HG03097 (cell line): ENCODE measurements around the gene ENTPD3.

Source experiments
- ATAC-seq: cut with Tn5 transposase; IDR thresholded peaks from one replicate; pipeline ENCODE4 v1.9.1; 2021; ENCODE audit not compliant: unreplicated experiment, low FRiP score

The ENTPD3 gene, protein sequence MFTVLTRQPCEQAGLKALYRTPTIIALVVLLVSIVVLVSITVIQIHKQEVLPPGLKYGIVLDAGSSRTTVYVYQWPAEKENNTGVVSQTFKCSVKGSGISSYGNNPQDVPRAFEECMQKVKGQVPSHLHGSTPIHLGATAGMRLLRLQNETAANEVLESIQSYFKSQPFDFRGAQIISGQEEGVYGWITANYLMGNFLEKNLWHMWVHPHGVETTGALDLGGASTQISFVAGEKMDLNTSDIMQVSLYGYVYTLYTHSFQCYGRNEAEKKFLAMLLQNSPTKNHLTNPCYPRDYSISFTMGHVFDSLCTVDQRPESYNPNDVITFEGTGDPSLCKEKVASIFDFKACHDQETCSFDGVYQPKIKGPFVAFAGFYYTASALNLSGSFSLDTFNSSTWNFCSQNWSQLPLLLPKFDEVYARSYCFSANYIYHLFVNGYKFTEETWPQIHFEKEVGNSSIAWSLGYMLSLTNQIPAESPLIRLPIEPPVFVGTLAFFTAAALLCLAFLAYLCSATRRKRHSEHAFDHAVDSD

DNA sequence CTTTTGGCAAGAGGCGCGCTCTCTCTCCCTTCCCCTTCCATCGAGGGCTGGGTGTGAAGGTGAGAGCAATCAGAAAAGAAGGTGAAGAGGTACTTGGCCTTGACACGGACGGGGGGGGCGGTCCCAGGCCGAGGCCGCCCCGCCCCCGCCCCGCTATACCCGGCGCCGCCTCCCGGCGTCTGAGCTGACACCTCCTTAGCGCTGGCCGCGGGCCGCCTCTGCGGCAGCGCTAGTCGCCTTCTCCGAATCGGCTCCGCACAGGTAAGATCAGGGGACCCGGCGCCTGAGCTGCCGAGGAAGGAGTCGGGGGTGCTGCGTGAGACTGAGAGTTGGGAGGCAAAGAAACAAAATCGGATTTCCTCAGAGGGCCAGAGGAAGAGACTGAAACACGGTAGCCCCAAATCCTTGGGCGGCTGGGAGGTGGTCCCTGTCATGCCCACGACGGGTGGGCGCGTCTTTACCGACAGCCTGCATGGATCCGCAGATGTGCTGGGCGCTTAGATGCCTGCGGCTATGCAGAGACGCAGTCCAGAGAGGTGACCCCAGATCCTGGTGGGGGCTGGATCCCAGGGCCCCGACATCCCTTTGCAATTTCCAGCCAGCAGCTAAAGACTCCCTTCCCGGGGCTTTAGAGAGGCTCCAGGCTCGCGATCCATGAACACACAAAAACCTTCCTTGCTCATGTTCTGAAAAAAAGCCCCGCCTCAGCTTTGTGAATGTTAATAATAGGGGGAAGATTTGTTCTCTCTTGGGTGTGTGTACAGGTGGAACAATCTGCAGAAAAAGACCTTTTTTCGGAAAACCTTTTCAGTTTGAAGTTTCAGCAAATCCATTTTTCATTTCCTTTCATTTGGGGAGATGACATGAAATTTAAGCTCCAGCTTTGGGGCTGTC, at the start of gene ENTPD3:
TSS of gene ENTPD3 (plus strand) at position 184 of the 894 bp plus-strand sequence. CDS start 874 bp downstream, outside the sequence.
- ATAC-seq, result no peak

- ATAC-seq, result no peak
Observed at GRCh38 chr3:40339871-40340270, 47.1 kb upstream of the ENTPD3 start.

DNA sequence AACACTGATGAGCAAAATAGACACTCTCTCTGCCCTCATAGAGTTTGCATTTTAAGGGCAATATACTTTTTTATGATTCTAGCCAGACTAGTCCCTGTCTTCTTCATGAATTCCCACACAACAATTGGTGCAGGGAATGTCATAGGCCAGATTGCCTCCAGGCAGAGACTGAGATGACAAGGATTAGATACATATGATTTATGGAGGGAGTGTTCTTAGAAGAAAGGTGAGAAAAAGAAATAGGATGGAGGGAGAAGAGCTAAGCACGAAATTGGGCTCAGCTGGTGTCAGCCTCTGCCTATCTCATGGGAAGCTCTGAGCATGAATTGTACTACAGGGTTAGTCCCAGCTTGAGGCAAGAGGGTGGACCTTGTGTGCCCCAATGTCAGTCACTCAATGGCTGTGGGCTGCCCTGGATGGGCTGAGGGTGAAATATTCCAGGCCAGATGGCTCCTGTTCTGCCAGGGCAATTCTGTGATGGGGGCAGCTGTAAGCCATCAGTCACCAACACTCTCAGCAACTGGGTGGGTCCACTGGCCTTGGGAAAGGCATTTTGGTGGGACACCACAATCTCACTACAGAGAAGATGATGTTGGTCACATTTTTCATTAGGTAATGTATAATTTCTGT, 46.3 kb upstream of the ENTPD3 start:
- no peak for ATAC-seq

DNA sequence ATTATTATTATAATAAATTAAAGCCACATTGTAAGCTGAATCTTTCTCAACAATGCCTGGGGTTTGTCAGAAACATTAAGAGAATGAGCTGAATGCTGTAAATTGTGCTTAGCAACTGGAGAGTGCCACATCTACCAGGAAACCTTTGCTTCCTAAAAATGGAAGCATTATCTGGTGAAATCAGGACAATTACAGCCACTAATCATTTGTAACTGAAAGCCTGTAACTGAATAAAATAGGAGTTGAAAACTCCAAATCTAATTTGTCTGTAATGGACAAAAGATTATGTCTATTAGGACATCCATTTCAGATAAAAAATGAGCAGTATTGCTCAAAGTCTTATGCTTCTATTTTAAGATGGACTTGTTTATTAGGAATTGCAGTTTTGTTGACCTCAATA, 45.3 kb upstream of the ENTPD3 start:
- no peak for ATAC-seq

DNA sequence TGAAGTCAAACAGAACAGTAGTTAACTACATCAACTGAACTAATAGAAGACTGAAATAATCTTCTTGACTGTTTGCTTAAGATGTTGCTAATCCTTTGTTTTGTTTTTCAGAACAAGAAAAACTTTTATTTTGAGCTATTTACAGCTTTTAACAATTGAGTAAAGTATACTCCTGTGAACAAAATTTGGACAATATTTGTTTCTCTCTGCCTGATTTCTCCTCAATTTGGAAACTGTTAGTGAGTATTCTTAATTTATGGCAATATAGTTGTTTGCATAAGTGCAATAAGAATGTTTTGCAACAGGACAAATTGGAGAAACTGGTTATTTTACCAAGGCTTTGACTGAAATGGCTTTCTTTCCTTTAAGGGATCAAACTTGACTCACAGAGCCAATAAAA, 36.5 kb upstream of the ENTPD3 start:
- no peak for ATAC-seq

DNA sequence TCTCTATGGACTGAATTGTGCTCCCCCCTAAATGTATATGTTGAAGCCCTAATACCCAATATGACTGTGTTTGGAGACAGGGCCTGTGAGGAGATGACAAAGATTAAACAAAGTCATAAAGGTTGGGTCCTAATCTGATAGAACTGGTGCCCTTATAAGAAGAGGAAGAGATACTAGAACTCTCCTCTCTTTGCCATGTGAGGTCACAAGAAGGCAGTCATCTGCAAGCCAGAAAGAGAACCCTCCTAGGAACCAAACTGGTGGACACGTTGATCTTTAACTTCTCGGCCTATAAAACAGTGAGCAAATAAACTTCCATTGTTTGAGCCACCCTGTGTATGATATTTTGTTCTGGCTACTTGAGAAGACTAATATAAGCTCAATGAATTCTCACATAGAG, 31.6 kb upstream of the ENTPD3 start:
- no peak for ATAC-seq

DNA sequence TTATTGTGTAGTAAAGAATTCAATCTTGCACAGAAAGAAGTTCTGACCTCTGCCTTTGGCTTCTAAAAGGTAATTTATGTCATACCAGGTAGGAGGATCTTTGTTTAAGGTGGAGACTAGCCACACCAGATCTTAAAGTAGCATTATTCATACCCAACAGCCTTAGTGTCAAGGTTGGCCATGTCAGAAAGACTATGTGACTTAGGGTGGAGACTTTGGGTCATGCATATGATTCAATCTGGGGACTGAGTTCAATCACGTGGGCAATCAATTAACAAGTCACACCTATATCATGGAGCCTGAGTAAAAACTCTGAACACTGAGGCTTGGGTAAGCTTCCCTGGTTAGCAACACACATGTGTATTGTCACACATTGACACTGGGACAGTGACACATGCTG, 28.5 kb upstream of the ENTPD3 start:
- ATAC-seq, result no peak

DNA sequence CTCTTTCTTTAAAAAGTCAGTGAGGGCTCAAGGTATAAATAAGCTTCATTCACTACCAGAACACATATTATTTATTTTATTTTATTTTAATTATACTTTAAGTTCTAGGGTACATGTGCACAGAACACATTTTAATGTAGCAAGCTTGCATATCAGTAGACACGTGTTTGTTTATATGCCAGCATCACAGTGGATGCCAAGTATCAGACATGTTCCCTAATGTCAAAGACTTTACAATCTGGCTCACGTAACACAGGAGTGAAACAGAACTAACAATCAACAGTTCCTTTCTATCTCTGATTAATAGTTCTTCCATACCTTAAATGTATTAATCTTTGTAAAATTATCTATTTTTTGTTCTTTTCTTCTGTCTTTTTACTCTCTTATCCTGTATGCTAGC, 23.3 kb upstream of the ENTPD3 start:
- no peak for ATAC-seq

- ATAC-seq, result no peak
Observed at GRCh38 chr3:40366203-40367162, 20.5 kb upstream of the ENTPD3 start.

DNA sequence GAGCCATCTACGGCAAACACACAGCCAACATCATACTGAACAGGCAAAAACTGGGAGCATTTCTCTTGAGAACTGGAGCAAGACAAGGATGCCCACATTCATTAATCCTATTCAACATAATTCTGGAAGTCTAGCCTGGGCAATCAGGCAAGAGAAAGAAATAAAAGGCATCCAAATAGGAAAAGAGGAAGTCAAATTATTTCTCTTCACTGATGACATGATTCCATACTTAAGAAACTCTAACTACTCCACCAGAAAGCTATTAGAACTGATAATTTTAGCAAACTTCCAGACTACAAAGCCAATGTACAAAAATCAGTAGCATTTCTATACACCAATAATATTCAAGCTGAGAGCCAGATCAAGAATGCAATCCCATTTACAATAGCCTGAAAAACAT, 17.3 kb upstream of the ENTPD3 start:
- no peak for ATAC-seq

GRCh38 chr3:40377822-40378221, 9.2 kb upstream of the ENTPD3 start:
- ATAC-seq, result no peak

DNA sequence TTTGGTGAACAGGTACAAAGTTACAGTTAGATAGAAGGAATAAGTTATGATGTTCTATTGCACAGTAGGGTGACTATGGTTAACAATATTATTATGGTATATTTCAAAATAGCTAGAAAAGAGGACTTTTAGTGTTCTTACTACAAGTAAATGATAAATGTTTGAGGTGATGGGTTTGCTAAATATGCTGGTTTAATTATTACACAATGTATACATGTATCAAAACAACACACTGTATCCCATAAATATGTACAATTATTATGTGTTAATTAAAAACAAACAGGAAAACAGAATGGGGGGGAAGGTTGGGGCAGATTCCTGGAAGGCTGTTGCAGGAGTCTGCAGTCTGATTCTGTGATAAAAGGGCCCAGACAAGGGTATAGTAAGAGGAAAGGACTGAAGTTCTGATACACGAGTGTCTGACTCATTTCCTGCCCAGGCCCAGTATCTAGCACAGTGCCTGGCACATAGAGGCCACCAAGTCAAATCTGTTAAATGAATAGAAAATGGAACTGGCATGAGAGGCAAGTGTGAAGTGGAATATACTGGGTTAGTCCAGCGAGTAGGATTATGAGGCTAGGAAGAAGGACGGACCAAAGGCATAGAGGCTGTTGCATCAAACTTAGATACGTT, 7.2 kb upstream of the ENTPD3 start:
- no peak for ATAC-seq

DNA sequence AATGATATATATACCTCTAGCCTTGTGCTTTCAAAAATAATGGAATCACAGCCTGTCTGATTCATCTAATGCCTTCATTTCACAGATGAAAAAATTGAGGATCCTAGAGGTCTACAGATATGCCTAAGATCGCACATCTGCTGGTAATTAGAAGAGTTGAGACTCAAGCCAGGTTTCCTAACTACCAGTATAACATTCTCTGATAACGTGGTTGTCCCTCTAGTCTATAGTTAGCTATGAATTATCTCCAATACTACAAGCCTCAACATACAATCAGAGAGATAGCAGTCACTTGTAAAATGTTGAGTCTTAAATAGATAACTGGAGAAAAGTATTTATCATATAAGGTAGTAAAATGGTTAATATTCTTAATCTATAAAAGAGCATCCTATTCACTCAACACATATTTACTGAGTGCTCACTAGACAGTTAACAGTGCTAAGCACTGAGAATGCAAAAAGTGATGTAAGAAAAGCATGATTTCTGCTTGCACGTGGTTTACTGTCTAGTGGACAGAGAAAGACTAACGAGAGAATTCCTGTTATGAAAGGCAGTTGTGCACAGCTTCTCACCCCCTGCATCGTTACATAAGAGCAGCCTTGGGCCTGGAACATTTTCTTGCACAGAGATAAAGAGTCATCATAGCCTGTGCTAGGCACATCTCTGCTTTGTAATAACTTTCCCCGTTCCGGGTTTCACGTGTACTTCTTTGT, 4.9 kb upstream of the ENTPD3 start:
- ATAC-seq, result no peak

GRCh38 chr3:40382617-40382979, 4.4 kb upstream of the ENTPD3 start:
- no peak for ATAC-seq

DNA sequence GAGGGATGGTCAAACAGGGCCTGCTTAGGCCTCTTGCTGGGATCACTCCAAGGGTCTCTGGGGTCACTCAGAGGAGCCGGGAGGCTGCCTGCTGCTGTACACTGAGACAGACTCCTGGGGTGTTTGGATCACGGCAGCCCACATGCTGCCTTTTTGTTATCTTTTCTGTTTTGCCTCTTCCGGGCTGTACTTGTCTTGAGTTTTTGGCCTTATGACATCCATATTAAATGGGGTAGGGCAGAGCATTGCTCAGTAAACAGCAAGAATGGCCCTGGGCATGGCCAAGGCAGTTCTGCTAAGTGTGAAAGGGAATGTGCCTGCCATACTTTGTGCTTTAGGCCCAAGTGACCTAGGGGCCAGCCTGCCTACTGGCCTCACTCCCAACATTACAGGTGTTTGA, 771 bp upstream of the ENTPD3 start:
- no peak for ATAC-seq

GRCh38 chr3:40387895-40388254, 891 bp downstream of the ENTPD3 start:
- ATAC-seq, result no peak

- no peak for ATAC-seq
Observed at GRCh38 chr3:40396406-40396805, 9.4 kb downstream of the ENTPD3 start.

GRCh38 chr3:40397129-40397528, 10.1 kb downstream of the ENTPD3 start:
- no peak for ATAC-seq

- no peak for ATAC-seq
Observed at GRCh38 chr3:40397912-40398311, 10.9 kb downstream of the ENTPD3 start.
